ENCODE measurements around the gene TRIOBP. TPM values are rescaled to one million over a fixed set of nuclear protein-coding genes. Genes with fewer than 3 reads are reported as not detected.

TRIOBP gene
- total and polyA plus RNA-seq, 2 of the 13 experiments (the other 11 are each of a cell fraction or from before 2014, with no cell fraction given), result 6.1 to 15.4 TPM

DNA sequence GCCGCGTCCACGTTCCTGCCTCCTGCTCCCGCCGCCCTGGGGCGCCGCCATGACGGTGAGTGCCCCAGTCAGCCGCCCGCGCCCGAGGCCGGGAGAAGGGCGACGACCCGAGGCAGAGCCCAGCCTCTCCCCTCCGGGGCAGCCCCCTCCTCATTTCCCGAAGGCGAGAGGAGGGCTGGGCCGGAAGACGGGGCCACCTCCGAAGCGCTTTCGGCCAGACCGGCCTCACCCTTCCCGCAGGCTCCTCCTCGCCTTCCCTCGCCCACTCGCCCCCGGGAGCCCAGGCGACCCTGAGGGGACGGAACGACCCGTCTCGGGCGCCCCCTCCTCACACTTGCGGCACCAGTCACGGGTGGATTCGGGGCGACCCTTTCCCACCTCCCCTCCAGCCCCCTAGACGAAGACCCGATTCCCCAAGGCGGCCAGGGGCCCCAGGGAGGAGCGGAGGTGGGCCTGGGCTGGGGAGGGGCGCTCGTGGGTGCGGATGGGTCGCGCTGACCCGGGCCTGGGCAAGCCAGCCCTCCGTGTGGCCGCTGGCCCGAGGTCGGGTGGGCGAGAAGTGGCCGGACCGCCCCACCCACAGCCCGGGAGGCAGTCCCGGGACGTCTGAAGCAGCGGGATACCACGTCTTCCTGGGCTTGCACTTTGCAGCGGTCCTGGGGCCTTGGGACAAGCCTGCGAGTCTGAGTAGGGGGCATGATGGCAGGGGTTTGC lies 49.7 kb downstream of the TRIOBP start:
- WGBS (ENCODE audit: low lambda C conversion rate), result 0% methylated on average over 6 of the region's 64 CpGs
- H3K27me3 ChIP-seq (ENCODE audit: control insufficient read depth in 1 of 2, insufficient read depth in 2 of 2, low read length in 2 of 2), result no peaks in the 10 kb centered on the region
- H3K4me3 ChIP-seq (replicated peaks in 1 of 3; ENCODE audit: insufficient read depth in 1 of 3, low read depth in 2 of 3, low read length in 3 of 3), result peak overlapping the region; percentile 82 to 98 (median 84)
- H3K4me1 ChIP-seq (ENCODE audit: insufficient read depth, low read length), result peaks cover 58% of the 10 kb centered on the region
- peak; percentile 4; the same call in 2 of the 3 replicates for ATAC-seq
- H4K20me1 ChIP-seq (ENCODE audit: insufficient read depth, low read length), result no peaks in the 10 kb centered on the region
- POLR2A ChIA-PET, result no interaction called here
- H3K79me2 ChIP-seq (ENCODE audit: insufficient read depth, low read length), result peaks cover 14% of the 10 kb centered on the region
- peak overlapping the region; percentile 91 for H3K9ac ChIP-seq (ENCODE audit: insufficient read depth, low read depth, low read length)
- peak overlapping the region; percentile 97 for H3K4me2 ChIP-seq (ENCODE audit: low read depth, low read length)
- DNase-seq (ENCODE audit: low spot score), result no peak
- BruUV-seq (replicated peaks), result TSS peak; percentile 69
- no peak overlapping the region for H2AFZ ChIP-seq (ENCODE audit: low read length)
- peak overlapping the region; percentile 67 for H3K27ac ChIP-seq (ENCODE audit: extremely low read length, insufficient read depth, low read length)
- no peaks in the 10 kb centered on the region for H3K36me3 ChIP-seq (replicated peaks in 1 of 2; ENCODE audit: control insufficient read depth in 1 of 2, insufficient read depth in 2 of 2, low read length in 2 of 2)
- no peak for FAIRE-seq
- in situ Hi-C loops (cut with HindIII; ENCODE audit: extremely low pct_ligation_motif_present, low pct_unique_long_range_greater_than_20kb) (no loop called here), intact Hi-C loops (cut with micrococcal nuclease; ENCODE audit: unreplicated experiment) (loop anchor here (5.0 to 10.0 kb wide), 2 partner anchors 56 to 118 kb away; no protein-coding TSS in a partner anchor)
- CTCF ChIA-PET (ENCODE audit: low intra/inter-chr PET ratio, low total read pairs), result no interaction called here
- H3K9me3 ChIP-seq (ENCODE audit: low read length), result no peaks in the 10 kb centered on the region
- peak; percentile 90; the same call in 1 of the 2 replicates for TF ChIP-seq ZNF891 (CRISPR knock-in tag; IDR thresholded peaks at IDR 0.05)
- TF ChIP-seq, protein P1, sequence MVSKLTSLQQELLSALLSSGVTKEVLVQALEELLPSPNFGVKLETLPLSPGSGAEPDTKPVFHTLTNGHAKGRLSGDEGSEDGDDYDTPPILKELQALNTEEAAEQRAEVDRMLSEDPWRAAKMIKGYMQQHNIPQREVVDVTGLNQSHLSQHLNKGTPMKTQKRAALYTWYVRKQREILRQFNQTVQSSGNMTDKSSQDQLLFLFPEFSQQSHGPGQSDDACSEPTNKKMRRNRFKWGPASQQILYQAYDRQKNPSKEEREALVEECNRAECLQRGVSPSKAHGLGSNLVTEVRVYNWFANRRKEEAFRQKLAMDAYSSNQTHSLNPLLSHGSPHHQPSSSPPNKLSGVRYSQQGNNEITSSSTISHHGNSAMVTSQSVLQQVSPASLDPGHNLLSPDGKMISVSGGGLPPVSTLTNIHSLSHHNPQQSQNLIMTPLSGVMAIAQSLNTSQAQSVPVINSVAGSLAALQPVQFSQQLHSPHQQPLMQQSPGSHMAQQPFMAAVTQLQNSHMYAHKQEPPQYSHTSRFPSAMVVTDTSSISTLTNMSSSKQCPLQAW (CRISPR knock-in tag; IDR thresholded peaks at IDR 0.05), result 0 out of 2 replicates have a peak, but pooled peaks have one; percentile 13
- no peak for TF ChIP-seq ZNF546 (CRISPR knock-in tag; conservative IDR thresholded peaks at IDR 0.05)
- peak; percentile 83 for TF ChIP-seq AGO2 (optimal IDR thresholded peaks at IDR 0.05; ENCODE audit: low read depth, low read length)
- no peak for TF ChIP-seq ZNF430 (CRISPR knock-in tag; IDR thresholded peaks at IDR 0.05)
- TF ChIP-seq, protein P2, sequence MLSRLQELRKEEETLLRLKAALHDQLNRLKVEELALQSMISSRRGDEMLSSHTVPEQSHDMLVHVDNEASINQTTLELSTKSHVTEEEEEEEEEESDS (CRISPR knock-in tag; IDR thresholded peaks at IDR 0.05; ENCODE audit: borderline replicate concordance), result no peak
- TF ChIP-seq SRSF4 (IDR thresholded peaks at IDR 0.05; ENCODE audit: low read depth, low read length, poor library complexity, severe bottlenecking), result no peak
- TF ChIP-seq ZNF567 (CRISPR knock-in tag; IDR thresholded peaks at IDR 0.05; ENCODE audit: borderline replicate concordance), result peak; percentile 68; the same call in 1 of the 2 replicates
- TF ChIP-seq ARNTL (CRISPR knock-in tag; IDR thresholded peaks at IDR 0.05), result no peak
- TF ChIP-seq ZNF709 (CRISPR knock-in tag; IDR thresholded peaks at IDR 0.05), result no peak
- TF ChIP-seq ZNF883 (CRISPR knock-in tag; IDR thresholded peaks at IDR 0.05; ENCODE audit: not compliant biosample characterization), result no peak
- no peak for TF ChIP-seq PTBP1 (IDR thresholded peaks at IDR 0.05; ENCODE audit: low read depth, low read length, poor library complexity, severe bottlenecking)
- TF ChIP-seq, protein P3, sequence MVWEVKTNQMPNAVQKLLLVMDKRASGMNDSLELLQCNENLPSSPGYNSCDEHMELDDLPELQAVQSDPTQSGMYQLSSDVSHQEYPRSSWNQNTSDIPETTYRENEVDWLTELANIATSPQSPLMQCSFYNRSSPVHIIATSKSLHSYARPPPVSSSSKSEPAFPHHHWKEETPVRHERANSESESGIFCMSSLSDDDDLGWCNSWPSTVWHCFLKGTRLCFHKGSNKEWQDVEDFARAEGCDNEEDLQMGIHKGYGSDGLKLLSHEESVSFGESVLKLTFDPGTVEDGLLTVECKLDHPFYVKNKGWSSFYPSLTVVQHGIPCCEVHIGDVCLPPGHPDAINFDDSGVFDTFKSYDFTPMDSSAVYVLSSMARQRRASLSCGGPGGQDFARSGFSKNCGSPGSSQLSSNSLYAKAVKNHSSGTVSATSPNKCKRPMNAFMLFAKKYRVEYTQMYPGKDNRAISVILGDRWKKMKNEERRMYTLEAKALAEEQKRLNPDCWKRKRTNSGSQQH (CRISPR knock-in tag; IDR thresholded peaks at IDR 0.05; ENCODE audit: low read depth), result no peak
- no peak for TF ChIP-seq HMG20B (CRISPR knock-in tag; conservative IDR thresholded peaks at IDR 0.05)
- TF ChIP-seq HNRNPH1 (optimal IDR thresholded peaks at IDR 0.05; ENCODE audit: low read depth, low read length), result no peak
- no peak for TF ChIP-seq KDM3A (CRISPR knock-in tag; IDR thresholded peaks at IDR 0.05; ENCODE audit: low read depth)
- TF ChIP-seq KMT2B (CRISPR knock-in tag; IDR thresholded peaks at IDR 0.05), result no peak
- TF ChIP-seq, protein P4, sequence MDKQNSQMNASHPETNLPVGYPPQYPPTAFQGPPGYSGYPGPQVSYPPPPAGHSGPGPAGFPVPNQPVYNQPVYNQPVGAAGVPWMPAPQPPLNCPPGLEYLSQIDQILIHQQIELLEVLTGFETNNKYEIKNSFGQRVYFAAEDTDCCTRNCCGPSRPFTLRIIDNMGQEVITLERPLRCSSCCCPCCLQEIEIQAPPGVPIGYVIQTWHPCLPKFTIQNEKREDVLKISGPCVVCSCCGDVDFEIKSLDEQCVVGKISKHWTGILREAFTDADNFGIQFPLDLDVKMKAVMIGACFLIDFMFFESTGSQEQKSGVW (CRISPR knock-in tag; IDR thresholded peaks at IDR 0.05; ENCODE audit: borderline replicate concordance), result no peak
